HG03575 (cell line): ENCODE data around the gene PIAS1.
"Not testable (repeated sequence)": the region's sequence is repeated elsewhere in the genome, so short reads cannot be mapped to it uniquely, and the experiment has no call there.

ENCODE experiments used
- ATAC-seq: cut with Tn5 transposase; IDR thresholded peaks from one replicate; pipeline ENCODE4 v1.9.1; 2021; ENCODE audit not compliant: unreplicated experiment, insufficient number of reproducible peaks, low FRiP score; ENCODE audit errors: extremely low read depth

Gene PIAS1

GRCh38 chr15:68207176-68207935 is 153.2 kb downstream of the PIAS1 start:
- ATAC-seq = no peak

GRCh38 chr15:68208136-68208535 is 154.0 kb downstream of the PIAS1 start:
- no peak for ATAC-seq

GRCh38 chr15:68208636-68209240 is 154.6 kb downstream of the PIAS1 start:
- no peak for ATAC-seq

GRCh38 chr15:68209272-68209671 is 155.2 kb downstream of the PIAS1 start:
- no peak for ATAC-seq

- ATAC-seq = no peak
Observed at GRCh38 chr15:68209735-68210408, 155.8 kb downstream of the PIAS1 start.

GRCh38 chr15:68210409-68210756 is 156.3 kb downstream of the PIAS1 start:
- no peak for ATAC-seq

- no peak for ATAC-seq
Observed at GRCh38 chr15:68210821-68211655, 156.9 kb downstream of the PIAS1 start.

GRCh38 chr15:68211656-68212320 is 157.7 kb downstream of the PIAS1 start:
- ATAC-seq = no peak

GRCh38 chr15:68213491-68213845 is 159.4 kb downstream of the PIAS1 start:
- not testable (repeated sequence) for ATAC-seq

- no peak for ATAC-seq
Observed at GRCh38 chr15:68213991-68214837, 160.1 kb downstream of the PIAS1 start.

GRCh38 chr15:68214838-68215254 is 160.7 kb downstream of the PIAS1 start:
- ATAC-seq = no peak

GRCh38 chr15:68217341-68217740 is 163.2 kb downstream of the PIAS1 start:
- ATAC-seq = no peak

- no peak for ATAC-seq
Observed at GRCh38 chr15:68218331-68218730, 164.2 kb downstream of the PIAS1 start.

GRCh38 chr15:68218847-68219798 is 165.0 kb downstream of the PIAS1 start:
- no peak for ATAC-seq

- no peak for ATAC-seq
Observed at GRCh38 chr15:68220489-68220888, 166.4 kb downstream of the PIAS1 start.

GRCh38 chr15:68220967-68221366 is 166.9 kb downstream of the PIAS1 start:
- ATAC-seq = no peak
